H9 (cell line): ENCODE results near the gene EEF1AKMT3. TPM values are rescaled to one million over a fixed set of nuclear protein-coding genes. Genes with fewer than 3 reads are reported as not detected.

Source experiments
- DNase-seq: peaks from one replicate; pipeline ENCODE4 v3.0.0-alpha.2; 2017
- H2AFZ ChIP-seq: one replicate; pipeline ENCODE4 v1.6.1; 2013; ENCODE audit warnings: mild to moderate bottlenecking, low read length, control low read depth, moderate library complexity
- H2AK5ac ChIP-seq: 2 replicates; pipeline ENCODE4 v1.6.1; 2013; ENCODE audit warnings: low read length, control low read depth, mixed read lengths; ENCODE audit not compliant: insufficient read length
- H2BK120ac ChIP-seq: one replicate; pipeline ENCODE4 v1.6.1; 2013; ENCODE audit warnings: low read depth, mild to moderate bottlenecking, low read length, control low read depth, inconsistent platforms; ENCODE audit not compliant: poor library complexity, severe bottlenecking
- H2BK12ac ChIP-seq: 2 replicates; pipeline ENCODE4 v1.6.1; 2013; ENCODE audit warnings: low read length, control low read depth, mixed read lengths, low read depth; ENCODE audit not compliant: insufficient read length
- H2BK15ac ChIP-seq: 2 replicates; pipeline ENCODE4 v1.6.1; 2013; ENCODE audit warnings: low read depth, low read length, control low read depth
- H2BK20ac ChIP-seq: one replicate; pipeline ENCODE4 v1.6.1; 2013; ENCODE audit warnings: low read depth, mild to moderate bottlenecking, low read length, control low read depth, inconsistent platforms; ENCODE audit not compliant: poor library complexity, severe bottlenecking
- H2BK5ac ChIP-seq: 2 replicates; pipeline ENCODE4 v1.6.1; 2013; ENCODE audit warnings: low read length, control low read depth, mixed read lengths; ENCODE audit not compliant: insufficient read length
- H3K14ac ChIP-seq: 2 replicates; pipeline ENCODE4 v1.6.1; 2013; ENCODE audit warnings: low read length, control low read depth; ENCODE audit not compliant: insufficient read depth
- H3K18ac ChIP-seq: 2 replicates; pipeline ENCODE4 v1.6.1; 2013; ENCODE audit warnings: low read depth, mild to moderate bottlenecking, mixed read lengths, low read length, control low read depth; ENCODE audit not compliant: insufficient read length
- H3K23ac ChIP-seq: 2 replicates; pipeline ENCODE4 v1.6.1; 2013; ENCODE audit warnings: low read length, control low read depth, mixed read lengths, low read depth; ENCODE audit not compliant: insufficient read length
- H3K23me2 ChIP-seq: 2 replicates; pipeline ENCODE4 v1.6.1; 2013; ENCODE audit warnings: low read depth, mild to moderate bottlenecking, mixed read lengths, low read length, control low read depth; ENCODE audit not compliant: insufficient read length, poor library complexity, severe bottlenecking
- H3K27ac ChIP-seq: 2 replicates; pipeline ENCODE4 v1.5.1; 2013; ENCODE audit warnings: low read length, control low read depth, mixed read lengths, low read depth; ENCODE audit not compliant: insufficient read length
- H3K27me3 ChIP-seq: 2 replicates; pipeline ENCODE4 v1.6.1; 2013; ENCODE audit warnings: low read length, control low read depth, inconsistent platforms; ENCODE audit not compliant: insufficient read depth
- H3K4ac ChIP-seq: 2 replicates; pipeline ENCODE4 v1.6.1; 2013; ENCODE audit warnings: low read depth, mild to moderate bottlenecking, control low read depth, inconsistent platforms, low read length, moderate library complexity
- H3K4me1 ChIP-seq: 2 replicates; pipeline ENCODE4 v1.6.1; 2013; ENCODE audit warnings: low read length, control low read depth, inconsistent platforms; ENCODE audit not compliant: insufficient read depth
- H3K4me2 ChIP-seq: 2 replicates; pipeline ENCODE4 v1.6.1; 2013; ENCODE audit warnings: low read length, control low read depth, mixed read lengths; ENCODE audit not compliant: insufficient read length, insufficient read depth
- H3K56ac ChIP-seq: 2 replicates; pipeline ENCODE4 v1.6.1; 2013; ENCODE audit warnings: low read depth, mild to moderate bottlenecking, mixed read lengths, low read length, control low read depth; ENCODE audit not compliant: insufficient read length
- H3K79me1 ChIP-seq: 2 replicates; pipeline ENCODE4 v1.6.1; 2013; ENCODE audit warnings: low read depth, mild to moderate bottlenecking, moderate library complexity, low read length, control low read depth, inconsistent platforms; ENCODE audit not compliant: insufficient read depth, poor library complexity, severe bottlenecking
- H3K79me2 ChIP-seq: 2 replicates; pipeline ENCODE4 v1.6.1; 2013; ENCODE audit warnings: low read length, control low read depth, inconsistent platforms; ENCODE audit not compliant: insufficient read depth
- H3K9ac ChIP-seq: 2 replicates; pipeline ENCODE4 v1.6.1; 2013; ENCODE audit warnings: low read length, control low read depth, mixed read lengths; ENCODE audit not compliant: insufficient read length; ENCODE audit errors: extremely low read depth
- H3K9me3 ChIP-seq: one replicate; pipeline ENCODE4 v1.6.1; 2013; ENCODE audit warnings: low read depth, low read length, inconsistent platforms; ENCODE audit not compliant: control insufficient read depth
- H3T11ph ChIP-seq: one replicate; pipeline ENCODE4 v1.6.1; 2013; ENCODE audit warnings: mild to moderate bottlenecking, low read length, control low read depth, inconsistent platforms
- H4K20me1 ChIP-seq: one replicate; pipeline ENCODE4 v1.6.1; 2013; ENCODE audit not compliant: control insufficient read depth, insufficient read length, insufficient read depth
- H4K5ac ChIP-seq: 2 replicates; pipeline ENCODE4 v1.6.1; 2013; ENCODE audit warnings: low read depth, mild to moderate bottlenecking, mixed read lengths, low read length, control low read depth; ENCODE audit not compliant: insufficient read length
- H4K8ac ChIP-seq: replicated peaks from 2 replicates; pipeline ENCODE4 v1.6.1; 2013; ENCODE audit warnings: low read length, control low read depth, mixed read lengths, low read depth; ENCODE audit not compliant: insufficient read length
- H4K91ac ChIP-seq: 2 replicates; pipeline ENCODE4 v1.6.1; 2013; ENCODE audit warnings: low read depth, mild to moderate bottlenecking, moderate library complexity, mixed read lengths, low read length, control low read depth; ENCODE audit not compliant: insufficient read length
- H3K27ac Mint-ChIP-seq, 3 experiments: 2 replicates in 2 of 3; 3 replicates in 1 of 3; pipeline ENCODE4 v1.8.0; 2020 to 2021; ENCODE audit warnings: mixed read lengths in 3 of 3, mild to moderate bottlenecking in 1 of 3, moderate library complexity in 1 of 3
- H3K27me3 Mint-ChIP-seq: 2 replicates; pipeline ENCODE4 v1.8.0; 2021; ENCODE audit warnings: low read depth, mild to moderate bottlenecking, moderate library complexity, mixed read lengths
- H3K36me3 Mint-ChIP-seq, 3 experiments: 2 replicates in 2 of 3; 3 replicates in 1 of 3; pipeline ENCODE4 v1.8.0; 2020 to 2021; ENCODE audit warnings: low read depth in 3 of 3, mixed read lengths in 3 of 3; ENCODE audit not compliant: insufficient read depth in 1 of 3
- H3K4me1 Mint-ChIP-seq, 2 experiments: 2 replicates each; pipeline ENCODE4 v1.8.0; 2020; ENCODE audit warnings: mixed read lengths in 2 of 2
- H3K4me3 Mint-ChIP-seq, 2 experiments: 2 replicates in 1 of 2; 3 replicates in 1 of 2; pipeline ENCODE4 v1.8.0; 2020 to 2021; ENCODE audit warnings: mild to moderate bottlenecking in 2 of 2, mixed read lengths in 2 of 2, moderate library complexity in 1 of 2
- H3K9me3 Mint-ChIP-seq, 2 experiments: 2 replicates in 1 of 2; 3 replicates in 1 of 2; pipeline ENCODE4 v1.8.0; 2020; ENCODE audit warnings: mild to moderate bottlenecking in 2 of 2, mixed read lengths in 2 of 2, moderate library complexity in 1 of 2
- CTCF ChIP-seq: fragments of 200-600 bp; sonication (generic); conservative IDR thresholded peaks from 3 replicates; pipeline ENCODE4 v1.8.0; 2021; ENCODE audit warnings: antibody characterized with exemption, mild to moderate bottlenecking
- whole genome bisulfite sequencing: extraction: QIAGEN DNeasy Blood & Tissue Kit; methylation state at CpG from one replicate; pipeline ENCODE4 v1.1.7; 2013; ENCODE audit warnings: missing lambda C conversion rate, low lambda C conversion rate, mixed read lengths; ENCODE audit not compliant: insufficient read length; ENCODE audit errors: extremely low coverage; 5-methylcytosine and 5-hydroxymethylcytosine counted together
- total RNA-seq: library from RNA; stranded (reverse); gene quantifications from 2 replicates; pipeline ENCODE4 v1.2.1, GENCODE V29; 2021

Gene EEF1AKMT3
- total RNA-seq, 1 experiment from 2014 or later, result 2.9 TPM

DNA sequence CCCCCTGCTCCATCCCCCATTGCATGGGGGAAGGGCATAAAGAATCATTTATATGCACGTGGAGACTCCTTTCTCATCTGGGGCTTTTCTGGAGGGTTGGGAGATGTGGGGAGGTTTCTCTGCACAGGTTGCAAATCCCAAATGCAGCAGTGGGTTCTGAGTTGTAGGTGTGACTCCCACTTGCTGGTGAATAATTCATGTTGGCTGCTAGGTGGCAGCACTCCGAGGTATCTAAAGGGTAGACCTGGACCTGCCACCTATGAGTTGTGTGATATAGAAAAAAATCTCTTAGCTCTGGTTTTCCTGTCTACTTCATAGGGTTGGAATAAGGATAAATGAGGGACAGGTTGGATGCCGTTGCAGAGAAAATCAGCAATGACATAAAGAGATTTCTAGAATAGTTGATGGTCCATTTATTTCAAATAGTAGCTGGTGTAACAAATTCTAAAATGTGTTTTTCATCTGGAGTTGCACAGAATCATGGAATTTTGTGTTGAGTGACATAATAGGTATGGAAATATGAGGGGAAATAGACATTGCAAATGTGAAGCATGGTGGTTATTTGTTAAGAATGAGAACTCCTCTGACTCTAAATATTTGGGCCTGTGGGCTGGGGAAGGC lies 12.9 kb upstream of the EEF1AKMT3 start:
- no peak overlapping the region for H3K4ac ChIP-seq
- H3K79me1 ChIP-seq, result no peaks in the 10 kb centered on the region
- peak; percentile 65 for TF ChIP-seq CTCF
- no CpG with 5 or more reads among the region's 3 CpGs for WGBS
- no peak overlapping the region for H3K18ac ChIP-seq
- peaks cover 8% of the 10 kb centered on the region for H3K23me2 ChIP-seq
- H3K27ac Mint-ChIP-seq, result no peak overlapping the region
- H3K9ac ChIP-seq, result no peak overlapping the region
- H3K9me3 Mint-ChIP-seq, result 0 out of 5 replicates have a peak, but pooled peaks cover 0 to 1% of the 10 kb centered on the region in 2 experiments
- H3T11ph ChIP-seq, result no peak overlapping the region
- H4K5ac ChIP-seq, result no peak overlapping the region
- H4K20me1 ChIP-seq, result no peaks in the 10 kb centered on the region
- H4K91ac ChIP-seq, result no peak overlapping the region
- no peak overlapping the region for H2AFZ ChIP-seq
- peaks cover 25 to 27% of the 10 kb centered on the region in 2 experiments for H3K4me1 Mint-ChIP-seq
- H4K8ac ChIP-seq, result no peak overlapping the region
- no peak overlapping the region for H2BK20ac ChIP-seq
- DNase-seq, result peak; percentile 53
- H3K27me3 ChIP-seq, result peaks cover 19% of the 10 kb centered on the region
- no peak overlapping the region for H3K4me3 Mint-ChIP-seq
- H2BK15ac ChIP-seq, result no peak overlapping the region
- H3K79me2 ChIP-seq, result no peaks in the 10 kb centered on the region
- H2BK12ac ChIP-seq, result no peak overlapping the region
- H3K36me3 Mint-ChIP-seq, result peaks cover 2 to 19% (median 6%) of the 10 kb centered on the region in 3 experiments; a peak in 6 of 7 replicates
- H2BK5ac ChIP-seq, result no peak overlapping the region
- no peak overlapping the region for H3K27ac ChIP-seq
- no peak overlapping the region for H3K4me2 ChIP-seq
- H3K23ac ChIP-seq, result no peak overlapping the region
- no peaks in the 10 kb centered on the region for H3K4me1 ChIP-seq
- H2BK120ac ChIP-seq, result no peak overlapping the region
- H3K14ac ChIP-seq, result no peak overlapping the region
- H3K27me3 Mint-ChIP-seq, result peaks cover 50% of the 10 kb centered on the region
- no peak overlapping the region for H2AK5ac ChIP-seq
- H3K56ac ChIP-seq, result no peak overlapping the region
- H3K9me3 ChIP-seq, result no peaks in the 10 kb centered on the region
